GM23338 (cell line): Measurements from ENCODE around the gene KIF5A. TPM values are rescaled to one million over a fixed set of nuclear protein-coding genes. Genes with fewer than 3 reads are reported as not detected.

Source experiments
- ATAC-seq: fragments of 200-7000 bp; cut with Tn5 transposase; 3 replicates; pipeline ENCODE4 v1.9.1; 2020
- DNase-seq: peaks from one replicate; pipeline ENCODE4 v3.0.0-alpha.2; 2015; ENCODE audit warnings: low spot score
- H2AFZ ChIP-seq: fragments of 200-600 bp; sonication (generic); 2 replicates; pipeline ENCODE4 v1.8.0; 2016; ENCODE audit warnings: antibody characterized with exemption, mild to moderate bottlenecking, moderate library complexity
- H3F3A ChIP-seq: fragments of 200-600 bp; sonication (generic); replicated peaks from 2 replicates; pipeline ENCODE4 v1.8.0; 2017; ENCODE audit warnings: antibody characterized with exemption, mixed run types, low read depth
- H3K27ac ChIP-seq: fragments of 200-600 bp; sonication (generic); 2 replicates; pipeline ENCODE4 v1.6.1; 2016; ENCODE audit warnings: low read depth
- H3K27me3 ChIP-seq: fragments of 200-600 bp; sonication (generic); 2 replicates; pipeline ENCODE4 v1.8.0; 2016; ENCODE audit warnings: mild to moderate bottlenecking, mixed run types, moderate library complexity; ENCODE audit not compliant: insufficient read depth
- H3K36me3 ChIP-seq: fragments of 200-600 bp; sonication (generic); 2 replicates; pipeline ENCODE4 v1.8.0; 2016; ENCODE audit warnings: mild to moderate bottlenecking; ENCODE audit not compliant: insufficient read depth
- H3K4me1 ChIP-seq: fragments of 200-600 bp; sonication (generic); 2 replicates; pipeline ENCODE4 v1.8.0; 2016; ENCODE audit warnings: mild to moderate bottlenecking, moderate library complexity; ENCODE audit not compliant: insufficient read depth
- H3K4me2 ChIP-seq: fragments of 200-600 bp; sonication (generic); 2 replicates; pipeline ENCODE4 v1.7.1; 2017; ENCODE audit warnings: mixed run types
- H3K4me3 ChIP-seq: fragments of 200-600 bp; sonication (generic); 2 replicates; pipeline ENCODE4 v1.6.1; 2016; ENCODE audit warnings: mixed run types
- H3K79me2 ChIP-seq: fragments of 200-600 bp; sonication (generic); replicated peaks from 2 replicates; pipeline ENCODE4 v1.8.0; 2017; ENCODE audit warnings: mild to moderate bottlenecking; ENCODE audit not compliant: insufficient read depth
- H3K9me2 ChIP-seq: fragments of 200-600 bp; sonication (generic); 2 replicates; pipeline ENCODE4 v1.8.0; 2017; ENCODE audit not compliant: insufficient read depth
- H4K20me1 ChIP-seq: fragments of 200-600 bp; sonication (generic); replicated peaks from 2 replicates; pipeline ENCODE4 v1.8.0; 2017; ENCODE audit warnings: mild to moderate bottlenecking; ENCODE audit not compliant: insufficient read depth
- H3K27ac Mint-ChIP-seq: 2 replicates; pipeline ENCODE4 v1.8.0; 2020; ENCODE audit warnings: inconsistent platforms, mild to moderate bottlenecking, moderate library complexity, mixed read lengths
- H3K27me3 Mint-ChIP-seq: 3 replicates; pipeline ENCODE4 v1.8.0; 2022; ENCODE audit warnings: low read depth, mild to moderate bottlenecking, moderate library complexity, mixed read lengths, inconsistent platforms; ENCODE audit not compliant: insufficient read depth, poor library complexity
- H3K36me3 Mint-ChIP-seq: 3 replicates; pipeline ENCODE4 v1.8.0; 2021; ENCODE audit warnings: low read depth, mild to moderate bottlenecking, inconsistent platforms, moderate library complexity, mixed read lengths
- H3K4me1 Mint-ChIP-seq: 3 replicates; pipeline ENCODE4 v1.8.0; 2020; ENCODE audit warnings: mild to moderate bottlenecking, inconsistent platforms, mixed read lengths
- H3K4me3 Mint-ChIP-seq: 3 replicates; pipeline ENCODE4 v1.8.0; 2021; ENCODE audit warnings: moderate library complexity, mild to moderate bottlenecking, inconsistent platforms, mixed read lengths
- H3K9me3 Mint-ChIP-seq: 3 replicates; pipeline ENCODE4 v1.8.0; 2020; ENCODE audit warnings: moderate library complexity, mild to moderate bottlenecking, inconsistent platforms, mixed read lengths
- CREB1 ChIP-seq: fragments of 250-450 bp; sonication (Bioruptor Pico); IDR thresholded peaks from 2 replicates; pipeline ENCODE4 v1.5.0; 2020; ENCODE audit warnings: low read depth, mild to moderate bottlenecking, moderate library complexity
- EZH2 ChIP-seq: fragments of 200-600 bp; sonication (generic); IDR thresholded peaks from one replicate; pipeline ENCODE4 v1.8.0; 2017; ENCODE audit warnings: antibody characterized with exemption, mild to moderate bottlenecking, low read depth; ENCODE audit not compliant: unreplicated experiment
- JUNB ChIP-seq: IDR thresholded peaks from one replicate; pipeline ENCODE4 v1.6.1; 2016; ENCODE audit warnings: antibody characterized with exemption; ENCODE audit not compliant: unreplicated experiment
- NANOG ChIP-seq: IDR thresholded peaks from 2 replicates; pipeline ENCODE4 v1.6.1; 2016; ENCODE audit warnings: antibody characterized with exemption, borderline replicate concordance
- POLR2AphosphoS5 ChIP-seq: IDR thresholded peaks from 2 replicates; pipeline ENCODE4 v1.6.1; 2016; ENCODE audit warnings: antibody characterized with exemption, low read depth
- STAT1 ChIP-seq: IDR thresholded peaks from one replicate; pipeline ENCODE4 v1.6.1; 2016; ENCODE audit warnings: antibody characterized with exemption; ENCODE audit not compliant: unreplicated experiment
- ZNF114 ChIP-seq: fragments of 250-450 bp; sonication (Bioruptor Pico); IDR thresholded peaks from 2 replicates; pipeline ENCODE4 v1.5.0; 2020; ENCODE audit warnings: mild to moderate bottlenecking, moderate library complexity
- polyA plus RNA-seq: library from polyadenylated mRNA; unstranded; fragments of >200 nt; fragmentation: Nextera tagmentation; extraction: Ambion mirVana; gene quantifications from 2 replicates; pipeline ENCODE4 v1.2.1, GENCODE V29; 2016
- total RNA-seq: library from RNA; depleted of rRNA; stranded (reverse); fragments of >200 nt; shearing (Covaris generic); gene quantifications from 2 replicates; pipeline ENCODE4 v1.2.3, GENCODE V29; 2014
- TF ChIP-seq, protein P1 (sequence below): IDR thresholded peaks from one replicate; pipeline ENCODE4 v1.6.1; 2018; ENCODE audit warnings: antibody characterized with exemption; ENCODE audit not compliant: unreplicated experiment
- TF ChIP-seq, protein P2 (sequence below), 2 experiments: fragments of 200-600 bp in 1 of 2; sonication (generic) in 1 of 2; conservative IDR thresholded peaks; 2 replicates each; pipeline versions ENCODE4 v1.5.1 to v1.6.1; 2016 to 2017; ENCODE audit warnings: antibody characterized with exemption in 2 of 2, low read depth in 2 of 2, mild to moderate bottlenecking in 2 of 2, moderate library complexity in 1 of 2
- TF ChIP-seq, protein P3 (sequence below): IDR thresholded peaks from 2 replicates; pipeline ENCODE4 v1.6.1; 2016; ENCODE audit warnings: antibody characterized with exemption
- TF ChIP-seq, protein P4 (sequence below): fragments of 250-450 bp; sonication (Bioruptor Pico); IDR thresholded peaks from 2 replicates; pipeline ENCODE4 v1.5.0; 2020; ENCODE audit warnings: mild to moderate bottlenecking, moderate library complexity

KIF5A gene
- total and polyA plus RNA-seq, 2 experiments from 2014 or later = 11.1 to 21.3 TPM

DNA sequence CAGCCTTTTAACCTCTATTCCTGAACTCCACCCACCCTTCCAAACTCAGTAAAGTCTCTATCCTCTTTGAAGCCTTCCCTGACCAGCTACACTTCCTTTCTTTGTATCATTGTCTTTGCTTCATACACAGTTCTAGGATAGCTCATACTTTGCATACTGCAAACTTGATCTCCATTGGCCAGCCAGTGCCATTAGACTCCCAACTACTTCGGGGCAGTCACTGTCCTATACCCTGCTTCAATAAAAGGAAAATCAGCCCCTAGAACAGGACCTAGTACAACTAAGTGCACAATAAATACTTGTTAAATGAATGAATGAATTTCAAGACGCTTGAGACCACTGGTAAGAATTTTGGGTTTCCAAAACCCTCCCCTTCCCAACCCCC lies 40.6 kb downstream of the KIF5A start:
- peaks cover 11% of the 10 kb centered on the region for H3F3A ChIP-seq
- H3K36me3 ChIP-seq = 0 out of 2 replicates have a peak, but pooled peaks cover 4% of the 10 kb centered on the region
- H4K20me1 ChIP-seq = peaks cover 4% of the 10 kb centered on the region
- Mint-ChIP-seq H3K27ac (peak overlapping the region; percentile 54; the same call in 1 of the 2 replicates), H3K4me1 (peaks cover 14% of the 10 kb centered on the region), H3K27me3 (peaks cover 17% of the 10 kb centered on the region), H3K9me3 (no peaks in the 10 kb centered on the region), H3K36me3 (peaks cover 5% of the 10 kb centered on the region), H3K4me3 (peak overlapping the region; percentile 92)
- peak overlapping the region; percentile 98 for H3K4me3 ChIP-seq
- H2AFZ ChIP-seq = peak overlapping the region; percentile 64
- no peaks in the 10 kb centered on the region for H3K9me2 ChIP-seq
- TF ChIP-seq EZH2 = no peak
- TF ChIP-seq STAT1 = no peak
- TF ChIP-seq, protein P1, sequence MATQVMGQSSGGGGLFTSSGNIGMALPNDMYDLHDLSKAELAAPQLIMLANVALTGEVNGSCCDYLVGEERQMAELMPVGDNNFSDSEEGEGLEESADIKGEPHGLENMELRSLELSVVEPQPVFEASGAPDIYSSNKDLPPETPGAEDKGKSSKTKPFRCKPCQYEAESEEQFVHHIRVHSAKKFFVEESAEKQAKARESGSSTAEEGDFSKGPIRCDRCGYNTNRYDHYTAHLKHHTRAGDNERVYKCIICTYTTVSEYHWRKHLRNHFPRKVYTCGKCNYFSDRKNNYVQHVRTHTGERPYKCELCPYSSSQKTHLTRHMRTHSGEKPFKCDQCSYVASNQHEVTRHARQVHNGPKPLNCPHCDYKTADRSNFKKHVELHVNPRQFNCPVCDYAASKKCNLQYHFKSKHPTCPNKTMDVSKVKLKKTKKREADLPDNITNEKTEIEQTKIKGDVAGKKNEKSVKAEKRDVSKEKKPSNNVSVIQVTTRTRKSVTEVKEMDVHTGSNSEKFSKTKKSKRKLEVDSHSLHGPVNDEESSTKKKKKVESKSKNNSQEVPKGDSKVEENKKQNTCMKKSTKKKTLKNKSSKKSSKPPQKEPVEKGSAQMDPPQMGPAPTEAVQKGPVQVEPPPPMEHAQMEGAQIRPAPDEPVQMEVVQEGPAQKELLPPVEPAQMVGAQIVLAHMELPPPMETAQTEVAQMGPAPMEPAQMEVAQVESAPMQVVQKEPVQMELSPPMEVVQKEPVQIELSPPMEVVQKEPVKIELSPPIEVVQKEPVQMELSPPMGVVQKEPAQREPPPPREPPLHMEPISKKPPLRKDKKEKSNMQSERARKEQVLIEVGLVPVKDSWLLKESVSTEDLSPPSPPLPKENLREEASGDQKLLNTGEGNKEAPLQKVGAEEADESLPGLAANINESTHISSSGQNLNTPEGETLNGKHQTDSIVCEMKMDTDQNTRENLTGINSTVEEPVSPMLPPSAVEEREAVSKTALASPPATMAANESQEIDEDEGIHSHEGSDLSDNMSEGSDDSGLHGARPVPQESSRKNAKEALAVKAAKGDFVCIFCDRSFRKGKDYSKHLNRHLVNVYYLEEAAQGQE = no peak
- TF ChIP-seq CREB1 (CRISPR knock-in tag) = no peak
- TF ChIP-seq, protein P2, sequence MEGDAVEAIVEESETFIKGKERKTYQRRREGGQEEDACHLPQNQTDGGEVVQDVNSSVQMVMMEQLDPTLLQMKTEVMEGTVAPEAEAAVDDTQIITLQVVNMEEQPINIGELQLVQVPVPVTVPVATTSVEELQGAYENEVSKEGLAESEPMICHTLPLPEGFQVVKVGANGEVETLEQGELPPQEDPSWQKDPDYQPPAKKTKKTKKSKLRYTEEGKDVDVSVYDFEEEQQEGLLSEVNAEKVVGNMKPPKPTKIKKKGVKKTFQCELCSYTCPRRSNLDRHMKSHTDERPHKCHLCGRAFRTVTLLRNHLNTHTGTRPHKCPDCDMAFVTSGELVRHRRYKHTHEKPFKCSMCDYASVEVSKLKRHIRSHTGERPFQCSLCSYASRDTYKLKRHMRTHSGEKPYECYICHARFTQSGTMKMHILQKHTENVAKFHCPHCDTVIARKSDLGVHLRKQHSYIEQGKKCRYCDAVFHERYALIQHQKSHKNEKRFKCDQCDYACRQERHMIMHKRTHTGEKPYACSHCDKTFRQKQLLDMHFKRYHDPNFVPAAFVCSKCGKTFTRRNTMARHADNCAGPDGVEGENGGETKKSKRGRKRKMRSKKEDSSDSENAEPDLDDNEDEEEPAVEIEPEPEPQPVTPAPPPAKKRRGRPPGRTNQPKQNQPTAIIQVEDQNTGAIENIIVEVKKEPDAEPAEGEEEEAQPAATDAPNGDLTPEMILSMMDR (conservative IDR thresholded peaks at IDR 0.05; ENCODE audit: low read depth in 2 of 2) = no peak
- TF ChIP-seq POLR2AphosphoS5 = no peak
- TF ChIP-seq ZNF114 (CRISPR knock-in tag) = no peak
- TF ChIP-seq, protein P3, sequence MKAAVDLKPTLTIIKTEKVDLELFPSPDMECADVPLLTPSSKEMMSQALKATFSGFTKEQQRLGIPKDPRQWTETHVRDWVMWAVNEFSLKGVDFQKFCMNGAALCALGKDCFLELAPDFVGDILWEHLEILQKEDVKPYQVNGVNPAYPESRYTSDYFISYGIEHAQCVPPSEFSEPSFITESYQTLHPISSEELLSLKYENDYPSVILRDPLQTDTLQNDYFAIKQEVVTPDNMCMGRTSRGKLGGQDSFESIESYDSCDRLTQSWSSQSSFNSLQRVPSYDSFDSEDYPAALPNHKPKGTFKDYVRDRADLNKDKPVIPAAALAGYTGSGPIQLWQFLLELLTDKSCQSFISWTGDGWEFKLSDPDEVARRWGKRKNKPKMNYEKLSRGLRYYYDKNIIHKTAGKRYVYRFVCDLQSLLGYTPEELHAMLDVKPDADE = no peak
- TF ChIP-seq JUNB = no peak
- TF ChIP-seq NANOG = no peak
- TF ChIP-seq, protein P4, sequence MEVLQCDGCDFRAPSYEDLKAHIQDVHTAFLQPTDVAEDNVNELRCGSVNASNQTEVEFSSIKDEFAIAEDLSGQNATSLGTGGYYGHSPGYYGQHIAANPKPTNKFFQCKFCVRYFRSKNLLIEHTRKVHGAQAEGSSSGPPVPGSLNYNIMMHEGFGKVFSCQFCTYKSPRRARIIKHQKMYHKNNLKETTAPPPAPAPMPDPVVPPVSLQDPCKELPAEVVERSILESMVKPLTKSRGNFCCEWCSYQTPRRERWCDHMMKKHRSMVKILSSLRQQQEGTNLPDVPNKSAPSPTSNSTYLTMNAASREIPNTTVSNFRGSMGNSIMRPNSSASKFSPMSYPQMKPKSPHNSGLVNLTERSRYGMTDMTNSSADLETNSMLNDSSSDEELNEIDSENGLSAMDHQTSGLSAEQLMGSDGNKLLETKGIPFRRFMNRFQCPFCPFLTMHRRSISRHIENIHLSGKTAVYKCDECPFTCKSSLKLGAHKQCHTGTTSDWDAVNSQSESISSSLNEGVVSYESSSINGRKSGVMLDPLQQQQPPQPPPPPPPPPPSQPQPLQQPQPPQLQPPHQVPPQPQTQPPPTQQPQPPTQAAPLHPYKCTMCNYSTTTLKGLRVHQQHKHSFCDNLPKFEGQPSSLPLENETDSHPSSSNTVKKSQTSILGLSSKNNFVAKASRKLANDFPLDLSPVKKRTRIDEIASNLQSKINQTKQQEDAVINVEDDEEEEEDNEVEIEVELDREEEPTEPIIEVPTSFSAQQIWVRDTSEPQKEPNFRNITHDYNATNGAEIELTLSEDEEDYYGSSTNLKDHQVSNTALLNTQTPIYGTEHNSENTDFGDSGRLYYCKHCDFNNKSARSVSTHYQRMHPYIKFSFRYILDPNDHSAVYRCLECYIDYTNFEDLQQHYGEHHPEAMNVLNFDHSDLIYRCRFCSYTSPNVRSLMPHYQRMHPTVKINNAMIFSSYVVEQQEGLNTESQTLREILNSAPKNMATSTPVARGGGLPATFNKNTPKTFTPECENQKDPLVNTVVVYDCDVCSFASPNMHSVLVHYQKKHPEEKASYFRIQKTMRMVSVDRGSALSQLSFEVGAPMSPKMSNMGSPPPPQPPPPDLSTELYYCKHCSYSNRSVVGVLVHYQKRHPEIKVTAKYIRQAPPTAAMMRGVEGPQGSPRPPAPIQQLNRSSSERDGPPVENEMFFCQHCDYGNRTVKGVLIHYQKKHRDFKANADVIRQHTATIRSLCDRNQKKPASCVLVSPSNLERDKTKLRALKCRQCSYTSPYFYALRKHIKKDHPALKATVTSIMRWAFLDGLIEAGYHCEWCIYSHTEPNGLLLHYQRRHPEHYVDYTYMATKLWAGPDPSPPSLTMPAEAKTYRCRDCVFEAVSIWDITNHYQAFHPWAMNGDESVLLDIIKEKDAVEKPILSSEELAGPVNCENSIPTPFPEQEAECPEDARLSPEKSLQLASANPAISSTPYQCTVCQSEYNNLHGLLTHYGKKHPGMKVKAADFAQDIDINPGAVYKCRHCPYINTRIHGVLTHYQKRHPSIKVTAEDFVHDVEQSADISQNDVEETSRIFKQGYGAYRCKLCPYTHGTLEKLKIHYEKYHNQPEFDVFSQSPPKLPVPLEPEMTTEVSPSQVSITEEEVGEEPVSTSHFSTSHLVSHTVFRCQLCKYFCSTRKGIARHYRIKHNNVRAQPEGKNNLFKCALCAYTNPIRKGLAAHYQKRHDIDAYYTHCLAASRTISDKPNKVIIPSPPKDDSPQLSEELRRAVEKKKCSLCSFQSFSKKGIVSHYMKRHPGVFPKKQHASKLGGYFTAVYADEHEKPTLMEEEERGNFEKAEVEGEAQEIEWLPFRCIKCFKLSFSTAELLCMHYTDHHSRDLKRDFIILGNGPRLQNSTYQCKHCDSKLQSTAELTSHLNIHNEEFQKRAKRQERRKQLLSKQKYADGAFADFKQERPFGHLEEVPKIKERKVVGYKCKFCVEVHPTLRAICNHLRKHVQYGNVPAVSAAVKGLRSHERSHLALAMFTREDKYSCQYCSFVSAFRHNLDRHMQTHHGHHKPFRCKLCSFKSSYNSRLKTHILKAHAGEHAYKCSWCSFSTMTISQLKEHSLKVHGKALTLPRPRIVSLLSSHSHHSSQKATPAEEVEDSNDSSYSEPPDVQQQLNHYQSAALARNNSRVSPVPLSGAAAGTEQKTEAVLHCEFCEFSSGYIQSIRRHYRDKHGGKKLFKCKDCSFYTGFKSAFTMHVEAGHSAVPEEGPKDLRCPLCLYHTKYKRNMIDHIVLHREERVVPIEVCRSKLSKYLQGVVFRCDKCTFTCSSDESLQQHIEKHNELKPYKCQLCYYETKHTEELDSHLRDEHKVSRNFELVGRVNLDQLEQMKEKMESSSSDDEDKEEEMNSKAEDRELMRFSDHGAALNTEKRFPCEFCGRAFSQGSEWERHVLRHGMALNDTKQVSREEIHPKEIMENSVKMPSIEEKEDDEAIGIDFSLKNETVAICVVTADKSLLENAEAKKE = no peak
- 0 out of 2 replicates have a peak, but pooled peaks cover 8% of the 10 kb centered on the region for H3K27me3 ChIP-seq
- ATAC-seq = peak; percentile 14
- peak overlapping the region; percentile 81; the same call in 1 of the 2 replicates for H3K27ac ChIP-seq
- DNase-seq = peak; percentile 26
- H3K79me2 ChIP-seq = peaks cover 22% of the 10 kb centered on the region
- H3K4me1 ChIP-seq = peaks cover 13% of the 10 kb centered on the region
- peak overlapping the region; percentile 97 for H3K4me2 ChIP-seq
